HG03571 (cell line): ENCODE measurements around the gene AGFG2.

Experiments used
- ATAC-seq: cut with Tn5 transposase; IDR thresholded peaks from one replicate; pipeline ENCODE4 v1.9.1; 2021; ENCODE audit not compliant: unreplicated experiment

AGFG2 gene

GRCh38 chr7:100584054-100584682 lies 45.2 kb downstream of the AGFG2 start:
- no peak for ATAC-seq

- no peak for ATAC-seq
Measured at GRCh38 chr7:100584683-100585510, 45.9 kb downstream of the AGFG2 start.

DNA sequence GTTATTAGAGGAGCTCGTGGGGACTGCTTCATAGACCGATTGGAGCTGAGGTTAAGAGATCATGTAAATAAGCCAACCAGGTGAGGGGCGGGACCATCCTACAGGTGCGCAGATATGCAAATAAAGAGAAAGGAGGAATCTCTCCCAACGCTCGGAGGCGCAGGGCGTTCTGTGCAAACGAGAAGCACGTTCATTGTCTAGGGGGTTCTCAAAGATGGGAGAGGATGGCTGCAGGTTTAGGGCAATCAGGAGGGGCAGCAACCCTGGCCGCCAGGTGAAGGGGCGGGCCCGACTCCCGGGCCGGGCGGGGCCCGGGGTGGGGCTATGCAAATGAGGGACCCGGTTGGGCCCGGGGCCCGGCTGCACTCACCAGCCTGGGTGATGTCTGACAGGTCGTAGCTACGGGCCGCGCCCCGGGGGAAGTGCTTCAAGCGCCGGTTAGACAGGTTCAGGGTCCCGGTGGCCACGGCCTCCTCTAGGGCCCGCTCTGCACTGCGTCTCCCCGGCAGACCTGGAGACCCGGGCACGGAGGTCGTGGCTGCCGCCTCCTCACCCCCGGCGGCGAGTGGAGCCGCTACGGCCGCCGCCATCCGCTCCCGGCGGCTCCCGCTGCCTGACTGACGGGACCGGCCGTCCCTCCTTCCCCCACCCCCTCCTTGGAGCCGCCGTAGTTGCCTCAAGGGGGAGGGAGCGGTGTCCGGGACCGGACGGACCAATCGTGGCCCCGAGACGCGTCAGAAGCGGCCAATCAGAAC lies 46.7 kb downstream of the AGFG2 start, which contains the start of gene LRCH4:
TSS of gene LRCH4 (minus strand) at position 619 of the 755 bp plus-strand sequence. CDS start at position 590, 29 bp downstream.
- peak; percentile 13 for ATAC-seq

GRCh38 chr7:100586266-100587025 lies 47.4 kb downstream of the AGFG2 start, which contains the start of gene FBXO24:
Gene FBXO24 (plus strand): TSS chr7:100586328. CDS start chr7:100586626, 298 bp downstream.
- ATAC-seq = peak; percentile 79

DNA sequence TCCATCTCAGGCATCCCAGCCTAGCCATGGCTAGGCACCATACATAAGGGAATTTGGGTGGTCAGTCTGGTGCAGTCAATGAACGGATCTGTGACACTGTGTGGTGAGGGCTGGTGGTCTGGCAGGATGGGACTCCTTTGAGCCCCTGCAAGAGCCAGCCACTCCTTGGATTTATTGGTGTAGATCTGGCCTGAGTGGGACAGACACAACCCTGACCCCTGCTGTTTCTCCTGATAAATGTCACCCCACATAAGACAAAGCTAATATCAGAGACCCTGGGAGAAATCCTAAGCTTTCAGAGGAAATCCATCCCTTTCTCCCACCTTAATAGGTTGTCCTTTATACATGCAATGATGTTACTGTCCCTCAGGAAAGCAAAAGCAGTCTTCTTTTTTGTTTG lies 49.4 kb downstream of the AGFG2 start:
- no peak for ATAC-seq

DNA sequence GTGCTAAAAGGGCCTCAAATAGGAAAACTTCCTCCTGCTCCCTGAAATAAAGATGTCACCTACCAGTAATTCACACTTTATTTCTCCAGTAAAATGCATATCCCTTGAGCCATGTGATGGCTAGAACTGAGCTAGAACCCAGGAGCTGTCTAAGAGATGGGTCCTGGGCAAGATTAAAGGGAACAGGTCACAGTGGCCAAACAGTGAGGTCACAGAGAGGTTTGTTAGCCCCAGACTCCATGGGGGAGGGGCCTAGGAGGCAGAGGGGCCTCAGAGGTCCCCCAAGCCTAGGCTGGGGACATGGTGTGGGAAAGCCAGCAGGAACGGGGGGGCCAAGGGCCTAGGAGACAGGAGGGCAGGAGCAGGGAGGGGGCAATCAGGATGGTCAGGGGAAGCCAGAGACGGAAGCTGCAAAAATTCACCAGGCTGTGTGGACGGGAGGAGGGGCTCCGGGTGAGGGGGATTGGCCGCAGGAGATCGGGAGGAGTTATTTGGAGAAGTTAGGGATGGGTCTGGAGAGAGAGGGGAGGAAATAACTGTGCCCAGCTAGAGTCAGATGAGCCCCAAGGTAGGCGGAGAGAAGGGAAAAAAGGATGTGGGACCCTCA lies 50.4 kb downstream of the AGFG2 start:
- ATAC-seq = no peak

- no peak for ATAC-seq
Measured at GRCh38 chr7:100590077-100590737, 51.2 kb downstream of the AGFG2 start.

- no peak for ATAC-seq
Measured at GRCh38 chr7:100591596-100591995, 52.6 kb downstream of the AGFG2 start.

- ATAC-seq = no peak
Measured at GRCh38 chr7:100595188-100595587, 56.2 kb downstream of the AGFG2 start.

DNA sequence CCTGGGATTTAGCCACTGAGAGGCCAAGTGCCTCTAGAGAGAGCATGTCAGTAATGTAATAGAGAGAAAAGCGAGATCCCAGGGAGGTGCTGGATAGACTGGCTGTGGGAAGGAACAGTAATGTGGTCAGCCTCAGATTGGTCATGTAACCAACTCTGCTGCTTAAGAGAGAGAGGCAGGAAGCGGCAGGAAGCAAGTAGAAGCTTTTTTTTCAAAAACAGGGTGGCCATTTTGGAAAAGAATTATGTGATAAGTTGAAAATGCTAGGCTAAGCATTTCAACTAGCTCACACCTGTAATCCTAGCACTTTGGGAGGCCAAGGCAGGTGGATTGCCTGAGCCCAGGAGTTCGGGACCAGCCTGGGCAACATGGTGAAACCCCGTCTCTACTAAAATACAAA lies 59.4 kb downstream of the AGFG2 start:
- ATAC-seq = no peak

DNA sequence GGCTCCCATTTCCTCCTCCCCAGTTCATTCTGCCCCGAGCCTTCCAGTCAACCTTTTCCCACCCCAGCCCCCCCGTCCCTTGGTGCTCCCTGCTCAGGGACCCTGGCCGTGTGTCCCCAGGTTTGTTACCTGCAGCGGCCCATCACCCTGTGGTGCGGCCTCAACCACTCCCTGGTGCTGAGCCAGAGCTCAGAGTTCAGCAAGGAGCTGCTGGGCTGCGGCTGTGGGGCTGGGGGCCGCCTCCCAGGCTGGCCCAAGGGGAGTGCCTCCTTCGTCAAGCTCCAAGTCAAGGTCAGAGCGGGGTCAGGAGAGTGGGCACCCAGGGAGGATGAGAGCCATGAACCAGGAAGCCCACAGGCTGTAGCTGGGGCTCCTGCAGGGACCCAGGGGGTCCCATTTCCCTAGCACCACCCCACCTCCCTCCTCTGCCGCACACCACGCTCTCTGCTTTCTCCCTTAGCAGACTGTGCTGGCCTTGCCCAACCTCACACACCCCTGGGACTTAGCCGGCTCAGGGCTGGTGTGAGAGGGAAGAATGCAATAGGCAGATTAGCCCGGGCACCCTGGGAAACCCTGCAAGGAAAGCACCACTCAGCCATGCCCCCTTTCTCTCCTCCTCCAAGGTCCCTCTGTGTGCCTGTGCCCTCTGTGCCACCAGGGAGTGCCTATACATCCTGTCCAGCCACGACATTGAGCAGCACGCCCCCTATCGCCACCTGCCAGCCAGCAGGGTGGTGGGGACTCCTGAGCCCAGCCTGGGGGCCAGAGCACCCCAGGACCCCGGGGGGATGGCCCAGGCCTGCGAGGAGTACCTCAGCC lies 61.1 kb downstream of the AGFG2 start:
- ATAC-seq = no peak

DNA sequence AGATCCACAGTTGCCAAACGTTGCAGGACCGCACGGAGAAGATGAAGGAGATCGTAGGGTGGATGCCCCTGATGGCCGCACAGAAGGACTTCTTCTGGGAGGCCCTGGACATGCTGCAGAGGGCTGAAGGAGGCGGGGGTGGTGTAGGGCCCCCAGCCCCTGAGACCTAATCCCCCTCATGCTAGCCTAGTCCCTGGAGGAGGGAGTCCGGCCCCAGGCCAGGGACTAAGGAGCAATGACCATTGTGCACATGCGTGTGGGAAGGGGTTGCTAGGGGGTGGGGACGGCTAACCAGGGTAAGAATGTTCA lies 61.7 kb downstream of the AGFG2 start:
- ATAC-seq = no peak

DNA sequence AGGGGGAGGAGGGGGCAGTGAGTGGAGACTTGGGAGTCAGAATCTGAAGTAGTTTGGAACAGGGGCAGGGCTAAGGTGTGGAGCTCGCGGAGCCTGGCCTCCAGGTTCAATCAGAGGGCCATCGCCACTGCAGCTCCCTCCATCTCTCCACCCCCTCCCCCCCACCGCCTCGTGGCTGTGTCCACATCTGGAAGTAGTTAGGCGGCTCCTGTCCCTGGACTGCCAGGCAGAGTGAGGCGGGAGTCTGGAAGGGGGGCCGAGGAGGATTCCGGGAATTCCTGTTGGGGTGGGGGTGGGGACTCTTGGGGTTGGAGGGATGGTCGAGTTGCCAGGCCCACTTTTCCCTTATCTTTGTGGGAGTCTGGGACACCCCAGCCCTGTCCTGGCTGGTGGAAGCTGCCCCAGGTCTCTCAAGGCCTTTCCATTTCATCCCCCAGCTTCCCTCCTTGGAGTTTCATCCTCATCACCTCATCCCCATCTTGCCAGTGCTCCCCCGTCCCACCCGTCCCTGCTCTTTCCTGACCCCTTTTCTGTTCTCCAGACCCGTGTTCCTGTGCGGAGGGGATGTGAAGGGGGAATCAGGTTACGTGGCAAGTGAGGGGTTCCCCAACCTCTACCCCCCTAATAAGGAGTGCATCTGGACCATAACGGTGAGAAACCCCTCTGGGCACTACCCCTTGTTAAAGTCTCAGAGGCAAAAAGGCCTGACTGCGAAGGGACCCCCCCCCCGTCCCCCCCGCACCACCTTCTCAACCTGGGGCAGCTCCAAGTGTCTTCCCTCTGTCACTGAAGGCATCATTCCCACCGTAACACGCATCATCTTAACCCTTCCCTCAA lies 64.1 kb downstream of the AGFG2 start:
- ATAC-seq = no peak

DNA sequence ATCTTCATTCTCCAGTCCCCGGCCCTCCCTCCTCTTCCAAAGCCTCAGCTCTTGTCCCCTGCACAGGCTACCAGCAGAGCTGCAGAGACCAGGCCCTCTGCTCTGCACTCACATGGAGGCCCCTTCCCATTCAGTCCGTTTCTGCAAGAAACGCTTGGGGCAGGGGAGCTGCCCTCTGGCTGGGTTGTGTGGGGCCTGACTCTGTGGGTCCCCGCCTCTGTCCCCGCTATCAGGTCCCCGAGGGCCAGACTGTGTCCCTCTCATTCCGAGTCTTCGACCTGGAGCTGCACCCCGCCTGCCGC lies 64.7 kb downstream of the AGFG2 start:
- ATAC-seq = no peak

DNA sequence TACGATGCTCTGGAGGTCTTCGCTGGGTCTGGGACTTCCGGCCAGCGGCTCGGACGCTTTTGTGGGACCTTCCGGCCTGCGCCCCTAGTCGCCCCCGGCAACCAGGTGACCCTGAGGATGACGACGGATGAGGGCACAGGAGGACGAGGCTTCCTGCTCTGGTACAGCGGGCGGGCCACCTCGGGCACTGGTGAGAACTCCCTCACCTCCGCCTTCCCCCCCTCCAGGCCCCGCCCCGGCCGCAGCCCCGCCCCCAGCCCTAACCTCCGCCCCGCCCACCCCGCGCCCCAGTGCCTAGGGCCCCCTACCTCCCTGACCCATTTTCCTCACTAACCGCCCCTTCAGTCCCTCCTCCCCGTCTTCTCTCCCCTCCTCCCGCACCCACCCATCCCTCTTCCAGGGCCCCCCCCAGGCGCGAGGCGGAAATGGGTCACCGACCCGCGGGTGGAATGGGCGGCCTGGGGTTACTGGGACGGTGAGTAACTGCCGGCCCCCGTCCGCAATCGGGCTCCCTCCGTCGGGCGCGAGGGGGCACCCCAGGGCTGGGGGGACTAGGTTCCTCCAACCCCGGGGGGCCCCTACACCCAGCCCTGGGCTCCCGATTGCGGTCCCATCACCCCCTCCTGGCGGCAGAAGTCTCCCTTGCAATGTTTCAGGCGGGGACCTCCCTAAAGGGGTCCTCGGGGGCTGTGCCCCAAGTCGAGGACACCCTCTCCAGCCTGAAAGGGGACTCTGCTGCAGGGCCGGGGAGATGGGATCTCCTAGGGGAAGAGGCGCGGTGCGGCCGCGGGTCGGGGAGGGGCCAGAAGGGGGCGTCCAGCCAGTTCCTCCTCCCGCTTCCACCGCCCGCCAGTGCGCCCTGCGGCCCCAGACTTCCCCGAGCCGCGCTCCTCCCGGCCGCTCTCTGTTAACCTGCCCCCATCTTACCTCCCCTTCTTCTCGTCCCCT lies 65.3 kb downstream of the AGFG2 start:
- ATAC-seq = peak; percentile 60

- no peak for ATAC-seq
Measured at GRCh38 chr7:100604976-100605911, 66.2 kb downstream of the AGFG2 start.
